Muscle of arm (tissue), 12 donors: ENCODE data around the gene DCAF7. TPM values are rescaled to one million over a fixed set of nuclear protein-coding genes. Genes with fewer than 3 reads are reported as not detected.
A peak's percentile ranks its signal among the peaks of the same experiment; 100 is the strongest.

Experiments used
- DNase-seq: peaks from one replicate; pipeline ENCODE4 v3.0.0-alpha.2; 2013
- polyA plus RNA-seq, 12 donors: library from polyadenylated mRNA; unstranded; fragments of 120-200 nt; gene quantifications; one replicate each; pipeline ENCODE4 v1.2.1, GENCODE V29; 2013; ENCODE audit not compliant: insufficient read length in 12 of 12

Gene DCAF7
- polyA plus RNA-seq, 12 donors = 38.5 to 57.3 (median 44.0) TPM; not detected in 1

DNA sequence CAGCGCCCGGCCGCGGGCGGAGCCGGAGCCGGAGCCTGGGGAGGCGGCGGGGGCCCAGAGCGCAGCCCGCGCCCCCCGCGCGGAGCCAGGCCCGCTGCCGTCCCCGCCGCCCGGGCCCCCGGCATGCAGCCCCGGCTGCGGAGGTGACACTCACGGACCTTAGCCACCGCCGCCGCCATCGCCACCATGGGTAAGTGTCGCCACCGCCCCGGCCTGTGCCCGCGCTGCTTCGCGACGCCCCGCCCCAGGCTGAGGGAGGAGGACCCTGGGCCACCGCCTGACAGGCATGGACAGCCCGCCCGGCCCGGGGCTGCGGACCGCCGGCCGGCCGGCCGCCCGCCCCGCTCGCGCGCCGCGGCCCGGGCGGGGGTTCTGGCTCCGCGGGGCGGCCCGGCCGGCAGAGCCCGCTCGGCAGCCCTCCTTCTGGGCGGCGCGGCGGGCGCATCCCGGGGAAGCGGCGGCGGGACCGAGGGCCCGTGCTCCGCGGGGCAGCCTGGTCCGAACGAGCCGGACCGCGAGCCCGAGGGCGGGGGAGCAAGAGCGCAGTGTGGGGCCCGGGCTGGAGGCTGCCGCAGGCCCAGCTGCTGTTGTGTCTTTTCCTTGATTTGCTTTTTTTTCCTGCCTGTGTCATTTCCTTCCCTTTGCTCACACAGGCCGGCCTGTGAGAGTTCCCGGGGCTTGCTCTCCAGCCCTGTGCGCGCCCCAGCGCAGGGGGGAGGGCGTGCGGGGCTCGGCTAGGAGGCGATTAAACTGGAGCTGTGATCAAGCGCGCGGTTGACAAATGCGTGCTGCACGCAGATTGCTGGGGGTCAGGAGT lies 72.5 kb downstream of the DCAF7 start:
- peak; percentile 43 for DNase-seq

DNA sequence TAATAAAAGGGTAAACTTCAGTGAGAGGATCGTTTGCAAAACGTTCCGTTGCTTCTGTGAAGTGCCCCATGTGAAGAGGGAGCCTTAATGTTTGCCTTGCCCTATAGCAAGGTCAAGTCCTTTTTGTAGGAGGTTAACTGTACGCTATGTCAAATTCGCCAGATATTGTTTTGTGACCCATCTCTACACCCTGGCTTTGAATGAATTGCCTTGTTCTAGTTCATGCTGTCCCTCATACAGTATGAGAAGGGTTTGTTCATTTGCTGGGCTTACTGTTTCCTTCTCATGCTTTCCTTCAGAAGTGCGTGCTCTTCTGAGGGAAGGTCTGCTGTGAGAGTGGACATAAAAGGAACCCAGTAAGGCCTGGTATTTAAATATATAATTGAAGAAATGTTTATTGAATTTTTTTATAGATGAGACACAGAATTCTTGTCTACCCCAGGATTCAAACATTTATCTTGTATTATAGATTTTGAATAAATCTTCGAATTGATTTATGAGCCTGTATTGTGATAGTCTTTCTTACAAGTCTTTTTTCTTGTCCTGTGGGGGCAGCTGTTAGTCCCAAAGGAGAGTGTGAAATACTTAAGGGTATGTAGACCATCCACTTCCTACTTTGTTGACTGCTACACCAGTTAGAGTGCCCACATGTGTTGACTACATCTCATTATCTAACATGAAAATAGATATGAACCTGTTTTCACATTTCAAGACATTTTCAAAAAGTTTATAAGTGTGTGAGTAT lies 73.7 kb downstream of the DCAF7 start:
- DNase-seq = no peak

DNA sequence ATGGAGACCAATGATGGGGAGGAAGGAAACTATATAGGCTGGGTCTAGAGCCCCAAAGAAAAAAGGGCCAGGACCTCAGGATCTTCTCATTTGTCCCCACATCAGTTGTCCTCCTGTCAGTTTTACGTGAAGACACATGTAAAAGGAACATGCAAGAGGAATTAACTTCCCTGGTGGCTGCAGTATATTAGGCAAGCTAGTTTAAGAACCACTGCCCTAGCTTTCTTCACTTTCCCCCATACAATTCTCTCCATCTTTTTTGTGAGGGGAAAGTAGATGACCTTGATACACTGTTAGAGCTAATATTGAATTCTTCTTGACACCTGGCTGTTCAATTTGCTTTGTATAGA lies 74.2 kb downstream of the DCAF7 start:
- DNase-seq = no peak

DNA sequence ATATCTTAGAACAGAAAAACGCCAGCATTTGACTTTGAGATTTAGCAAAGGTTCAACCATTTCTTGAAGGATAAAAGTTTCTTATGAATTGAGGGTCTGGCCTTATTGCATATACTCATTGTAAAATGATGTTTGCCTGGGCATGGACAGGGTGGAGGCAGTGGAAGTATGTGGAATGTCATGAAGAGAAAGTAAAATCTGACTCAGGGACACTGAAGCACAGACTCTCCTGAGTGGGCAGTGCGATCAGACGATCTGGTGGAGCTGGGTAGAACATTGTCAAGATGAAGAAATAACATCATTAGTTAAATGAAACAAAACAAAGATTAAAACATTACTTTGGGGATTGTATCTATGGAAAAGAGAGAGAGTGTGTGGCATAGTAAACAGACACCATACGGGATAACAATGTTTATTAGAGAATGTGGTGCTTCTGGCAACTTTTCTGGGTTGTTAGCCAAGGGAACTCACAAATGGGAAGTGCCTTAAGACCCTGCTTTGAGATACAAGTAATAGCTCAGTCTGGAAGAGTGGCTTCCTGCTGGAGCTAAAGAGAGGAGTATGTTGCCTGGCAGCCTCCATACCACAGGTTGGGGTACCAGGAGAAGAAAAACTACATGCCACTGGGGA lies 76.4 kb downstream of the DCAF7 start:
- no peak for DNase-seq

DNA sequence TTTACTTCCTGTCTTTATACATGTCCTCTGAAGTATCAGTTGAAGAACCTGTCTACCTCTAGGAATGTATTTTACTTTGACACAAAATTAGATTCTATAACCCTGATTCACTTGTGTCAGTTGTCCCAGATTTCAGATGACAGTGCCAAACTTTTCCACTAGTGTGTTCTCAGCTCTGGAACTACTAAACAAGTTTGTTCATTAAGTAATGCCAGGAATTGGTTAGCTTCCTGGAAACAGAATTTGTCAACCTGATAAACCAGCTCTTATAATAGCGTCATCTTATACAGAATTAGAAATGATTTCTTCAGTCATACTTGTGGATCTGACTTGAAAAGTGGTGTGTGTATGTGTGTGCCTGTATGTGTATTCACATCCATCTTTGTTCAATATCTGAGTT lies 79.3 kb downstream of the DCAF7 start:
- no peak for DNase-seq

DNA sequence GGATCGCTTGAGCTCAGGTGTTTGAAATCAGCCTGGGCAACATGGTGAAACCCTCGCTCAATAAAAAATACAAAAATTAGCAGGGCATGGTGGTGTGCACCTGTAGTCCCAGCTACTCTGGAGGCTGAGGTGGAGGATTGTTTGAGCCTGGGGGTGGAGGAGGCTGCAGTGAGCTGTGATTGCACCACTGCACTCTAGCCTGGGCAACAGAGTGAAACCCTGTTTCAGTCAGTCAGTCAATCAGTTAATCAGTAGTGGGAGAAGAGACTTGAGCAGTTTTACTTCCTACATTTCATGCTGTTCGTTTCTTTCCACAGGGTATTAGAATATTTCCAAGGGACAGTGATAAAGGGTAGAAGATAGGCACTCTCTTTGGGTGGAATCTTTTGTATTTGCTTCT lies 80.8 kb downstream of the DCAF7 start:
- no peak for DNase-seq

DNA sequence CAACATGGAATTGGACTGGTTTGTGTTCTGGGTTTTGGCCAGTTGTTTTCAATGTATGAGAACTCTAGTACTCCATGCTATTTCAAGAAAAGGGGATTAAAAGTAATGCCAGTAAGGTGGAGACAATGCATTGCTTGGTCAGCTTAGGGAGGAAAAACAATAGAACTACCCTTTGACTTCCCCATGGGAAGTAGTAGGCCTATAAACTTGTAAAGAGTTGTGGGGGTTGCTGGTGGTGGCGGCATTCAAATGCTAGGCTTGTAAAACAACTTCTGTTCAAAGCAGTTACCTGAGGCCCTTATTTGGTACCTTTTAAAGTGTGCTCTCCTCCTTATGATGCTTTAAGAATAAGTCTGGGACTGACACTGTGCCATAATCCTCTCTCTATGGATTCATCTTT lies 81.3 kb downstream of the DCAF7 start:
- DNase-seq = no peak

DNA sequence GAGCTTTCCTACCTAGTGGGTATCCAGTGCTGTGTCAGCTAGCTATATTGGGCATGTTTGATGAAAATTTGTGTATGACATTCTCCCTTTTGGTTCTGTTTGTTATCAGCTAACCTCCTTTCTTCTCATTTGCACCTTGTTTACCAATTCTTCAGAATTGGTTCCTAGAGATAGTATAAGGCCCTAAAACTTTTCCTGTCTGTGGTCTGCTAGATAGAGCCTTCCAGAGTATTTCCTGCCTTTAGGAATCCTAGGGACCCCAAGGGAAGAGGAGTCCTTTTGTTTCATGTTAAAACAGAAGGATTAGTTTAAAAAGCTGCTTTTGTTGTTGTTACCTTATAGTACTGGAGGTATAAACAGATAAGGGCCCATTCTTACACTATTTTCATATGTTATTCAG lies 83.5 kb downstream of the DCAF7 start:
- no peak for DNase-seq

DNA sequence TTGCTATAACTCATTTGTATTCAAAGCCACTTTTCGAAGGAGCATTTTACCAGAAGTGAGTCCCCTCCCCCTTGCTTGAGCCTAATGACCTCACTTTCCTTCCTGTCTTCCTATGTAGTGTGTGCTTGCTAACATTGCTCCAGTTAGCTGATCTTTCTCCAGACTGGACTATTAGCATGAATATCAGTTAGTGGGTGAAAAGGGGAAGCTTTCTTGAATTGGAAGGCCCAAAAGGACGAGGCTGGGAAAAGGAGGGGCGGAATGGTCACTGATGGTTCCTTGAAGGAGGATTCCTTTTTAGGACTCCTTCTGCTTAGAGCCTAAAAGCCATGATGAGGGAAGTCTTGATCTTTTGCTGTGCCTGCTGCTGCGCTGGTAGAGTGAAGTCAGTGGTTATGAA lies 83.9 kb downstream of the DCAF7 start:
- DNase-seq = peak; percentile 14

DNA sequence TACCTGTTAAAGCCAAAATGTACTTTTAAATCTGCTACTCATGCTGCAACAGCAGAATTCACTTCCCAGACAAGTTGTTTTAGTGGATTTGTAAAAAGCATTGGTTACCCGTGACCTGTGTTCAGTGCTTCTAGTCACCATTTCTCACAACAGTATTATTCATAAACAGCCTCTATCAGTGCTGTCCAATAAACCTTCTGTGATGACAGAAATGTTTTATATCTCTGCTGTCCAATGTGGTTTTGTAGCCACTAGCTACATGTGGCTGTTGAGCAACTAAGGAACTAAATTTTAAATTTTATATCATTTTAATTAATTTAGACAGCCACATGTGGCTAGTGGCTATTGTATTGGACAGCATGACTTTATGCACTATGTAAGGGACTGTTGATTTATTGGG lies 84.5 kb downstream of the DCAF7 start:
- no peak for DNase-seq

DNA sequence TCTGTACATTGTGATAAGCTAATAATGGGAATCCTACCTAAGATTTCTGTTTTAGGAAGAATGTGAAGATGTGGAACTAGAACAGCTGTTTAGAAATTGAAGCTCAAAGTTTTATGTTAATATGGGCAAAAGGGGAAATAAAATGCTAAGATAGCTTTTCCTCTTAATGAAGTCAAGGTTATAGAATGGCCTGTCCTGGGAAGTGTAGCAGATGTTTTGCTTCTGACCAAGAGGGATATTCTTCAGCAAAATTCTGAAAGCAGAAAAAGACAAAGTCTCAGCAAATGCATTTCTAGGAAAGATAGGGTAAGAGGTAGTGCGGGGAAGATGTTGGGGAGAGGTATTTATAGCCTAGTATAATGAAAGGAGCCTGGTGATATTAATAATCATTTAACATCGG lies 85.0 kb downstream of the DCAF7 start:
- no peak for DNase-seq

DNA sequence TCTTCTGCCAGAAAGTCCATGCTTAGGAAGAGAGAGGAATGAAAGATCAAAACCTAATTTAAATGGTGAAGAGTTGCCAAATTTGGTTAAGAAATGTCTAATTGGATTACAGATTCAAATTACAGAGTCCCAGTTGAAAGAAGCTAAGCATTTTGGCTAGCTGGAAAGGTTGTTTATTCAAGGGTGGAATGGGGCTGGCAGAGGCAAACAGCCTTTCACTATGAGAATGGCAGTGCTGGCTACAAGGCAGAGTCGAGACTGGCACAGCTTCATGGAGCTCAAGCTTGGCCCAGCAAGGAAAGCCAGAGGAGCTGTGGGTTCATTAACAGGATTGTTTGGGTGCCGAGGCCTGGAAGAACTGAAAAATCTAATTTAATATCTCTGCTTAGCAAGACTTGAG lies 85.5 kb downstream of the DCAF7 start:
- DNase-seq = no peak

DNA sequence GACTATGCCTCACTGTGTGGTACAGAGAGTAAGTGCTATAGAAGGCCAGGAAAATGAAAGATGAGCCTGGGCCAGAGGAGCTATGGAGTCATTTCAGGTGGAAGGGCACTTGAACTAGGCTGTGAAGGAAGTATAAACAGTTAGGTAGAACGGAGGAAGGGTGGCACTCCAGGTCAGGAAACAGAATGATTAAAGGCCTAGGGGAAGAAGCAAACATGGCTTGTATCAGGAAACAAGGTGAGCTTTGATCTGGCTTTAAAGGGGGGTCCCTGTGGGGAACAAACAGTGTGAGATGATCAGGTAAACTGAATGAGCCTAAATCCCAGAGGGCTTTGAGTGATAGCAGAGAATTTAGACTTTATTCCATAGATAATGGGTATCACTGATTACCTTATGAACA lies 88.8 kb downstream of the DCAF7 start:
- no peak for DNase-seq

DNA sequence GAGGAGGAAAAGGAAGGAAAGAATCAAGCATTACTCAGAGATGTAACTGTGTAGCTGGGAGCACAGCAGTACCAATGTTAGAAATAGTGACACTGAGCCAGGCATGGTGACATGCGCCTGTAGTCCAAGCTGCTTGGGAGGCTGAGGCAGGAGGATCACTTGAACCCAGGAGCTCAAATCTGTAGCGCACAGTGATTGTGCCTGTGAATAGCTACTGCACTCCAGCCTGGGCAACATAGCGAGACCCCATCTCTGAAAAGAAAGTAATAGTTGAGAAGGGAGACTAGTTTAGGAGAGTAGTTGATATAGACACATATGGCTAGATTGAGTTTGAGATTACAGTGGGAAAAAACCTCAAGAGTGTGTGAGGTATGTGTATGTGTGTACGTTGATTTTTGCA lies 89.8 kb downstream of the DCAF7 start:
- DNase-seq = no peak

DNA sequence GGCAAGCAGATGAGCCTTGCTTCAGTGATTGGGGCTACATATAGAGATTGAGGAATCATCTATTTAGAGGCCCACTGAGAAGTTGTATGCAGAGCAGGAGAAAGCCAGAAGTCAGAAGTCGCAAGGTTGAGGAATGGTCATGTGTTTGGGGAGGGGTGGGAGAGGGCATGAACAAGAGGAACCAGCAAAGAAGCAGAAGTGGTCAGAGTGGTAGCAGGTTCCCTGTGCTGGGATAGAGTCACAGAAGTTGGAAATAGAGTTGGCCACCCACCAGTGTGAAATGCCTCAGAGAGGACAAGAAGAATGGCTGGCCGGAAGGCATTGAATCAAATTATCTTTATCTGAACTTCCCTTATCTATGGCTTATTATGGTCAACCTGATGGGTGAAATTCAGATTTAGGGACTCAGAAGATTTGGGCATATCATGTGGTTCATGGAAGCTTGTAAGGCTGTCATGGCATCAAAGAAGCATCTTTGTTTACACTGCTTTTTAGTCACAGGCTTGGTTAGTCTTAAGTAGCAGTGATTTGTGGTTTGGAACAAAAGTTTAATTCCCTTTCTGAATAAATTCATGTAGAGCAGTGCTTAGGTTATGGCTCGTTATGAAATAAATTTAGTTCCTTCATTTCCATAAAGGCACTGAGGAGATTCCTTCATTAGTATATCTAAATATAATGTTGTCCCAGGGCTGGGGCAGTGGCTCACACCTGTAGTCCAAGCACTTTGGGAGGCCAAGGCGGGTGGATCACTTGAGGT lies 91.6 kb downstream of the DCAF7 start:
- DNase-seq = peak; percentile 36

Other genes starting within 250 kb of the DCAF7 start
- 10 to 100 TPM in 3 of 12 donors, 1 to 10 TPM in 8, not detected in 1; 3.8 to 16.2 (median 4.8) TPM for gene CYB561, start 104.2 kb upstream of the DCAF7 start, polyA plus RNA-seq
- 10 to 100 TPM in 3 of 12 donors, 1 to 10 TPM in 8, not detected in 1; 6.0 to 21.3 (median 8.0) TPM for gene ACE, start 73.4 kb upstream of the DCAF7 start, polyA plus RNA-seq
- gene KCNH6, start 27.1 kb upstream of the DCAF7 start, polyA plus RNA-seq = under 1 TPM in 2 of 12 donors, not detected in 10; 0.08 to 0.09 TPM
- gene TACO1, start 50.4 kb downstream of the DCAF7 start, polyA plus RNA-seq = 10 to 100 TPM in 11 of 12 donors, not detected in 1; 13.8 to 19.3 (median 17.1) TPM
- 10 to 100 TPM in 11 of 12 donors, not detected in 1; 18.7 to 36.2 (median 23.1) TPM for gene MAP3K3, start 71.9 kb downstream of the DCAF7 start, polyA plus RNA-seq
- gene LIMD2, start 149.6 kb downstream of the DCAF7 start, polyA plus RNA-seq = 10 to 100 TPM in 3 of 12 donors, 1 to 10 TPM in 8, not detected in 1; 4.6 to 30.1 (median 7.8) TPM
- gene STRADA, start 191.3 kb downstream of the DCAF7 start, polyA plus RNA-seq = 10 to 100 TPM in 11 of 12 donors, not detected in 1; 19.0 to 60.5 (median 27.1) TPM
- 10 to 100 TPM in 11 of 12 donors, not detected in 1; 43.8 to 73.2 (median 59.4) TPM for gene CCDC47, start 223.1 kb downstream of the DCAF7 start, polyA plus RNA-seq
- 100 to 1,000 TPM in 9 of 12 donors, 10 to 100 TPM in 2, not detected in 1; 80.5 to 177 (median 109) TPM for gene DDX42, start 223.7 kb downstream of the DCAF7 start, polyA plus RNA-seq